Endothelial cell (in vitro differentiated cells): ENCODE data around the gene MLF2. TPM values are rescaled to one million over a fixed set of nuclear protein-coding genes. Genes with fewer than 3 reads are reported as not detected.

Source experiments
- DNase-seq: peaks from one replicate; pipeline ENCODE4 v3.0.0; 2021; ENCODE audit warnings: low spot score
- H3K27ac Mint-ChIP-seq: one replicate; pipeline ENCODE4 v1.8.0; 2021; ENCODE audit warnings: mixed read lengths, inconsistent platforms; ENCODE audit not compliant: unreplicated experiment
- H3K27me3 Mint-ChIP-seq: one replicate; pipeline ENCODE4 v1.8.0; 2021; ENCODE audit warnings: mild to moderate bottlenecking, moderate library complexity, mixed read lengths, inconsistent platforms; ENCODE audit not compliant: unreplicated experiment
- H3K36me3 Mint-ChIP-seq: one replicate; pipeline ENCODE4 v1.8.0; 2021; ENCODE audit warnings: mild to moderate bottlenecking, low read depth, mixed read lengths, inconsistent platforms; ENCODE audit not compliant: unreplicated experiment
- H3K4me1 Mint-ChIP-seq: one replicate; pipeline ENCODE4 v1.8.0; 2021; ENCODE audit warnings: mild to moderate bottlenecking, mixed read lengths, inconsistent platforms; ENCODE audit not compliant: unreplicated experiment
- H3K4me3 Mint-ChIP-seq: one replicate; pipeline ENCODE4 v1.8.0; 2021; ENCODE audit warnings: mild to moderate bottlenecking, mixed read lengths, inconsistent platforms; ENCODE audit not compliant: unreplicated experiment
- H3K9me3 Mint-ChIP-seq: one replicate; pipeline ENCODE4 v1.8.0; 2021; ENCODE audit warnings: mixed read lengths, inconsistent platforms; ENCODE audit not compliant: unreplicated experiment
- total RNA-seq: library from RNA; stranded (reverse); fragmentation: NEBNext Ultra II Directional; extraction: Animal tissue kit (Norgen Biotek cat#: 25700); gene quantifications from one replicate; pipeline ENCODE4 v1.2.1, GENCODE V29; 2021; ENCODE audit not compliant: unreplicated experiment
- TF ChIP-seq, protein P1 (sequence below): fragments of 200-600 bp; sonication (generic); IDR thresholded peaks from one replicate; pipeline ENCODE4 v1.5.0; 2021; ENCODE audit warnings: antibody characterized with exemption; ENCODE audit not compliant: unreplicated experiment

Gene MLF2
- total RNA-seq, 1 donor from 2014 or later = 118 TPM

GRCh38 chr12:6703631-6704030 lies 49.3 kb downstream of the MLF2 start:
- Mint-ChIP-seq H3K27ac (no peak overlapping the region), H3K4me1 (peaks cover 13% of the 10 kb centered on the region), H3K9me3 (no peaks in the 10 kb centered on the region), H3K27me3 (peaks cover 21% of the 10 kb centered on the region), H3K4me3 (no peak overlapping the region), H3K36me3 (peaks cover 7% of the 10 kb centered on the region)
- TF ChIP-seq, protein P1, sequence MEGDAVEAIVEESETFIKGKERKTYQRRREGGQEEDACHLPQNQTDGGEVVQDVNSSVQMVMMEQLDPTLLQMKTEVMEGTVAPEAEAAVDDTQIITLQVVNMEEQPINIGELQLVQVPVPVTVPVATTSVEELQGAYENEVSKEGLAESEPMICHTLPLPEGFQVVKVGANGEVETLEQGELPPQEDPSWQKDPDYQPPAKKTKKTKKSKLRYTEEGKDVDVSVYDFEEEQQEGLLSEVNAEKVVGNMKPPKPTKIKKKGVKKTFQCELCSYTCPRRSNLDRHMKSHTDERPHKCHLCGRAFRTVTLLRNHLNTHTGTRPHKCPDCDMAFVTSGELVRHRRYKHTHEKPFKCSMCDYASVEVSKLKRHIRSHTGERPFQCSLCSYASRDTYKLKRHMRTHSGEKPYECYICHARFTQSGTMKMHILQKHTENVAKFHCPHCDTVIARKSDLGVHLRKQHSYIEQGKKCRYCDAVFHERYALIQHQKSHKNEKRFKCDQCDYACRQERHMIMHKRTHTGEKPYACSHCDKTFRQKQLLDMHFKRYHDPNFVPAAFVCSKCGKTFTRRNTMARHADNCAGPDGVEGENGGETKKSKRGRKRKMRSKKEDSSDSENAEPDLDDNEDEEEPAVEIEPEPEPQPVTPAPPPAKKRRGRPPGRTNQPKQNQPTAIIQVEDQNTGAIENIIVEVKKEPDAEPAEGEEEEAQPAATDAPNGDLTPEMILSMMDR = no peak
- no peak for DNase-seq

GRCh38 chr12:6701078-6701768 lies 51.7 kb downstream of the MLF2 start:
- DNase-seq = no peak
- Mint-ChIP-seq H3K27ac (no peak overlapping the region), H3K36me3 (peaks cover 10% of the 10 kb centered on the region), H3K4me3 (peak overlapping the region; percentile 34), H3K9me3 (no peaks in the 10 kb centered on the region), H3K27me3 (peaks cover 26% of the 10 kb centered on the region), H3K4me1 (peaks cover 13% of the 10 kb centered on the region)
- TF ChIP-seq, protein P1 = no peak

DNA sequence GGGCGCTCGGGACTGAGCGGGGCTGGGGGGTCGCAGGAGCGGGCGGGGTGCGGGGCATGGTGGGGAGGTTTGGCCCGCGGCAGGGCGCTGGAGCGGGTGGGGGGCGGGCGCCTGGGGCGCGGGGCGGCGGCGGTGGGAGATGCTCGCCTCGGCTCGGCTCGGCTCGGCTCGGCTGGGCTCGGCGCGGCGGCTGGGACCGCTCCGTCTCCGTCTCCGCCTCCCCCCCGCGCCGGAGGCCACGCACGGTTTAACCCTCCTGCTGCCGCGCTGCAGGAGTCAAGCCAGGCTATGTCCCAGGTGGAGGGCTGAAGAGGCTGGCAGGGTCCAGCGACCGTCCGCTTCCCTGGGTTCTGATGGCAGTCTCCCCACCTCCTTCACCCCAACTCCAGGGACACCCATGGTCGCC lies 52.3 kb downstream of the MLF2 start, which contains the start of gene PIANP:
Gene PIANP, minus strand, starts transcription at position 170 of the 406 bp plus-strand sequence. CDS start 2,754 bp downstream, outside the sequence.
- H3K4me1 Mint-ChIP-seq = peaks cover 13% of the 10 kb centered on the region
- H3K27ac Mint-ChIP-seq = no peak within 1 kb of the TSS
- H3K36me3 Mint-ChIP-seq = peaks cover 10% of the 10 kb centered on the region
- H3K9me3 Mint-ChIP-seq = no peaks in the 10 kb centered on the region
- H3K27me3 Mint-ChIP-seq = peaks cover 26% of the 10 kb centered on the region
- TF ChIP-seq, protein P1 = no peak
- DNase-seq = peak; percentile 57
- peak within 1 kb of the TSS; percentile 85 for H3K4me3 Mint-ChIP-seq

- Mint-ChIP-seq H3K9me3 (no peaks in the 10 kb centered on the region), H3K4me3 (peak overlapping the region; percentile 85), H3K27ac (no peak overlapping the region), H3K27me3 (peaks cover 26% of the 10 kb centered on the region), H3K36me3 (peaks cover 10% of the 10 kb centered on the region), H3K4me1 (peaks cover 13% of the 10 kb centered on the region)
- DNase-seq = peak; percentile 43
- TF ChIP-seq, protein P1 = no peak
Measured at GRCh38 chr12:6699989-6700645, 52.8 kb downstream of the MLF2 start.
